HepG2 (cell line): ENCODE measurements around the gene ATAD3C. TPM values are rescaled to one million over a fixed set of nuclear protein-coding genes. Genes with fewer than 3 reads are reported as not detected.
A peak's percentile ranks its signal among the peaks of the same experiment; 100 is the strongest.

Source experiments
- ATF1 ChIP-seq: IDR thresholded peaks from 2 replicates; pipeline ENCODE4 v1.6.1; 2016; ENCODE audit warnings: mild to moderate bottlenecking, control low read depth
- ATF2 ChIP-seq: sonication (generic); formaldehyde crosslinking; IDR thresholded peaks from 2 replicates; pipeline ENCODE4 v1.4.0; 2020; ENCODE audit warnings: missing genetic modification reagents
- BHLHE40 ChIP-seq: IDR thresholded peaks from 2 replicates; pipeline ENCODE4 v1.6.1; 2011; ENCODE audit warnings: low read length, improper control_type of control experiment
- CEBPZ ChIP-seq: IDR thresholded peaks from 2 replicates; pipeline ENCODE4 v1.6.1; 2012; ENCODE audit warnings: low read length, improper control_type of control experiment
- CHCHD3 ChIP-seq: sonication (generic); formaldehyde crosslinking; IDR thresholded peaks from 2 replicates; pipeline ENCODE4 v1.8.0; 2022; ENCODE audit warnings: mild to moderate bottlenecking, missing genetic modification reagents, moderate library complexity
- E2F1 ChIP-seq: sonication (generic); formaldehyde crosslinking; IDR thresholded peaks from 2 replicates; pipeline ENCODE4 v1.5.0; 2020; ENCODE audit warnings: missing genetic modification reagents
- GFI1 ChIP-seq: sonication (generic); formaldehyde crosslinking; IDR thresholded peaks from 2 replicates; pipeline ENCODE4 v1.5.0; 2020; ENCODE audit warnings: missing genetic modification reagents, mild to moderate bottlenecking, borderline replicate concordance
- HCFC1 ChIP-seq: fragments of 150-350 bp; IDR thresholded peaks from 2 replicates; pipeline ENCODE4 v1.6.1; 2014; ENCODE audit warnings: low read depth, low read length
- MTERF4 ChIP-seq: sonication (generic); formaldehyde crosslinking; IDR thresholded peaks from 2 replicates; pipeline ENCODE4 v1.8.0; 2023; ENCODE audit warnings: mild to moderate bottlenecking, missing genetic modification reagents
- ONECUT2 ChIP-seq: sonication (generic); formaldehyde crosslinking; IDR thresholded peaks from 2 replicates; pipeline ENCODE4 v1.4.0; 2020; ENCODE audit warnings: missing genetic modification reagents
- POLR2G ChIP-seq: fragments of 200-400 bp; formaldehyde crosslinking; IDR thresholded peaks from 2 replicates; pipeline ENCODE4 v1.6.1; 2018; ENCODE audit warnings: mild to moderate bottlenecking, low read depth, low read length, moderate library complexity
- RFXANK ChIP-seq: IDR thresholded peaks from 2 replicates; pipeline ENCODE4 v1.6.1; 2016
- SRF ChIP-seq: IDR thresholded peaks from 2 replicates; pipeline ENCODE4 v1.6.1; 2011; ENCODE audit warnings: mild to moderate bottlenecking, low read depth, low read length, moderate library complexity
- TCF12 ChIP-seq, 2 experiments: fragments of 450-650 bp in 1 of 2; sonication (generic) in 1 of 2; formaldehyde crosslinking in 1 of 2; IDR thresholded peaks; 2 replicates each; pipeline versions ENCODE4 v1.6.1 to v1.8.0; 2017 to 2022; ENCODE audit warnings: antibody characterized with exemption in 1 of 2, mild to moderate bottlenecking in 1 of 2, missing genetic modification reagents in 1 of 2, moderate library complexity in 1 of 2
- TEAD3 ChIP-seq: optimal IDR thresholded peaks from 2 replicates; pipeline ENCODE3; 2016; ENCODE audit warnings: borderline replicate concordance
- TOE1 ChIP-seq: sonication (generic); formaldehyde crosslinking; IDR thresholded peaks from 2 replicates; pipeline ENCODE4 v1.4.0; 2020; ENCODE audit warnings: mild to moderate bottlenecking, missing genetic modification reagents
- ZFAT ChIP-seq: sonication (generic); formaldehyde crosslinking; conservative IDR thresholded peaks from 2 replicates; pipeline ENCODE4 v1.8.1; 2023; ENCODE audit warnings: missing genetic modification reagents, inconsistent platforms
- ZGPAT ChIP-seq: IDR thresholded peaks from 2 replicates; pipeline ENCODE4 v1.6.1; 2016; ENCODE audit warnings: mild to moderate bottlenecking
- ZNF12 ChIP-seq: sonication (generic); formaldehyde crosslinking; IDR thresholded peaks from 2 replicates; pipeline ENCODE4 v1.5.0; 2020; ENCODE audit warnings: missing genetic modification reagents
- ZNF205 ChIP-seq: IDR thresholded peaks from 2 replicates; pipeline ENCODE4 v1.6.1; 2018; ENCODE audit warnings: missing biosample characterization, missing genetic modification reagents
- ZNF230 ChIP-seq: sonication (generic); formaldehyde crosslinking; IDR thresholded peaks from 2 replicates; pipeline ENCODE4 v1.4.0; 2020; ENCODE audit warnings: mild to moderate bottlenecking, missing genetic modification reagents
- ZNF501 ChIP-seq: sonication (generic); formaldehyde crosslinking; IDR thresholded peaks from 2 replicates; pipeline ENCODE4 v1.5.1; 2020; ENCODE audit warnings: mild to moderate bottlenecking, moderate library complexity, missing genetic modification reagents
- ZNF550 ChIP-seq: sonication (generic); formaldehyde crosslinking; IDR thresholded peaks from 2 replicates; pipeline ENCODE4 v1.4.0; 2020; ENCODE audit warnings: mild to moderate bottlenecking, missing genetic modification reagents, borderline replicate concordance
- ZNF556 ChIP-seq: sonication (generic); formaldehyde crosslinking; IDR thresholded peaks from 2 replicates; pipeline ENCODE4 v1.4.0; 2020; ENCODE audit warnings: mild to moderate bottlenecking, missing genetic modification reagents, borderline replicate concordance
- ZNF614 ChIP-seq: IDR thresholded peaks from 2 replicates; pipeline ENCODE4 v1.6.1; 2018; ENCODE audit warnings: missing biosample characterization, missing genetic modification reagents, inconsistent platforms, borderline replicate concordance
- polyA plus RNA-seq, 8 experiments: library from polyadenylated mRNA; depleted of rRNA in 3 of 8; stranded (reverse) in 7 of 8; unstranded in 1 of 8; fragments of >200 nt; fragmentation: Illumina TruSeq in 4 of 8; extraction: Trizol in 4 of 8; gene quantifications; 2 replicates each; pipeline versions ENCODE4 v1.2.1 to v1.2.3, GENCODE V29; 2011 to 2016; ENCODE audit warnings: low read depth in 4 of 8, missing spikeins in 1 of 8, mixed read lengths in 1 of 8; ENCODE audit not compliant: insufficient read depth in 1 of 8
- total RNA-seq, 5 experiments: library from RNA; depleted of rRNA; stranded (reverse); fragments of >200 nt; fragmentation: Illumina TruSeq; extraction: Trizol; gene quantifications; 2 replicates each; pipeline ENCODE4 v1.2.3, GENCODE V29; 2016; ENCODE audit warnings: low read depth in 1 of 5

The ATAD3C gene
- total and polyA plus RNA-seq, 2 of the 13 experiments (the other 11 are each of a cell fraction or from before 2014, with no cell fraction given): 2.4 to 3.2 TPM

- no peak for TF ChIP-seq ZGPAT (CRISPR knock-in tag)
- TF ChIP-seq GFI1: peak; percentile 18; the same call in 1 of the 2 replicates
- TF ChIP-seq TCF12 (IDR thresholded peaks at IDR 0.05): no peak
- TF ChIP-seq TCF12 (CRISPR knock-in tag; IDR thresholded peaks at IDR 0.05): no peak
- TF ChIP-seq ZNF205 (CRISPR knock-in tag): 0 out of 2 replicates have a peak, but pooled peaks have one; percentile 20
- no peak for TF ChIP-seq ATF1 (CRISPR knock-in tag)
- TF ChIP-seq CEBPZ: no peak
- no peak for TF ChIP-seq ZNF230 (CRISPR knock-in tag)
- no peak for TF ChIP-seq ZFAT (CRISPR knock-in tag)
- TF ChIP-seq CHCHD3 (CRISPR knock-in tag): no peak
- no peak for TF ChIP-seq ONECUT2 (CRISPR knock-in tag)
- TF ChIP-seq SRF: no peak
- TF ChIP-seq HCFC1: no peak
- no peak for TF ChIP-seq ATF2
- TF ChIP-seq POLR2G: peak; percentile 29; the same call in 1 of the 2 replicates
- TF ChIP-seq ZNF12: no peak
- TF ChIP-seq BHLHE40: no peak
- TF ChIP-seq E2F1 (CRISPR knock-in tag): no peak
- TF ChIP-seq RFXANK (CRISPR knock-in tag): no peak
- no peak for TF ChIP-seq TOE1 (CRISPR knock-in tag)
- no peak for TF ChIP-seq MTERF4
- no peak for TF ChIP-seq ZNF556 (CRISPR knock-in tag)
- TF ChIP-seq ZNF550: no peak
- TF ChIP-seq TEAD3 (CRISPR knock-in tag): no peak
- TF ChIP-seq ZNF614 (CRISPR knock-in tag): no peak
- no peak for TF ChIP-seq ZNF501 (CRISPR knock-in tag)
Observed at GRCh38 chr1:1429671-1430073, 19.8 kb upstream of the ATAD3C start (continued).
